Stimulated activated CD4-positive, alpha-beta T cell treated with anti-CD3 and anti-CD28 coated beads, TNF-alpha, amount 100 ng/mL, for 1 hour (primary cell): Measurements from ENCODE around the gene CXCL1.
"Not testable (repeated sequence)": the region's sequence is repeated elsewhere in the genome, so short reads cannot be mapped to it uniquely, and the experiment has no call there.

Experiments
- DNase-seq, 3 donors: peaks; one replicate each; pipeline ENCODE4 v3.0.0-alpha.2; 2020; ENCODE audit warnings: low read depth in 3 of 3, low spot score in 1 of 3

The CXCL1 gene

DNA sequence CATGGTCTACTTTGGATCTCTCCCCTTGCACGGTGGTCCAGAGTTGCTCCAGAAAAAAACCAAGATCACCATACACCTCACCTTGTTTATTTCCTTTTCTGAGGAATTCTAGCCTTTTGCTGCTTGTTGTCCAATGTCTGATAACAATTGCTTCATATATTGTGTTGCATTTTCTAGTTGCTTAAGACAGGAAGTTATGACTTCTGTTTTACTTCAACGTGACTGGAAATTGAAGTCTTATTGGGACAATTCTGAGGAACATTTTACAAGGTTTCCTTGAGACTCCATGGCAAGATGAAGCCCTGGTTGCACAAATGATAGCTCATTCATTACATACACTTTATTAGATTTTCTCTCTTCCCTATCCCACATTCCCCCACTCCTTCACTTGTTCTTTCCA, 5.2 kb downstream of the CXCL1 start:
- DNase-seq, result no peak

DNA sequence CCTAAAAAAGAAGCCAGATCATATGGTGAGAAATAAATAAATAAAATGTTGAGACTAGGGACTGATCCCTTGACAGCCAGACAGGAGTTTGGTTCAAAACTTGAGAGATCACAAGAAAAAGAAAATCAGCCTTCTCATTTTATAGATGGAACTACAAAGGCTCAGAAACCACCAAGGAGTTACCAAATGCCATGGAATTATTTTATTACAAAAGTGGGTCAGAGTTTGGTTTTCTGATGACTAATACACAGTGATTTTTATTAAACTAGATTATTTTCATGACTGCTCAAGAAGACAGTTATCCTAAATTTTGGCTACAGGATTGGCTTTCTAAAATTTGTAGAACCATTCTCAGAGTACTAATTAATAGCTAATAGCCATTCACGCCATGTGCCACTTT, 6.2 kb downstream of the CXCL1 start:
- no peak for DNase-seq

DNA sequence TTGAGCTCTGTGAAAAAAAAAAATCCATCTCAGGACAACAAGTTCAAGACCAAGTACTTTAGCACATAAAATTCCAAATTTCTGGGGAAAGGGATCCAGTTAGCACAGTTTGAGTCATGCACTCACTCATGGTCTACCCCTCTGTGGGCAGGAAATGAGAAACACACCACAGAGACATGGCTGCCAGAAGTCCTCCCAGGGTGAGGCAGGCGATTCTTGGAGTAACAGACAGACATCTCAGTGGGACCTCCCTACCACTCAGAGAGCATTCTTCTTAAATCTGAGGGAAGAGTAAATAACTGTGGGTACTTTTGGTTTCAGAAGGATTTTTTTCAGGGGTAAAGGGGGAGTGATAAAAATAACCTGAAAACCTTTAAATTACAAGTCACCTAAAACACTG, 14.1 kb downstream of the CXCL1 start:
- no peak for DNase-seq

DNA sequence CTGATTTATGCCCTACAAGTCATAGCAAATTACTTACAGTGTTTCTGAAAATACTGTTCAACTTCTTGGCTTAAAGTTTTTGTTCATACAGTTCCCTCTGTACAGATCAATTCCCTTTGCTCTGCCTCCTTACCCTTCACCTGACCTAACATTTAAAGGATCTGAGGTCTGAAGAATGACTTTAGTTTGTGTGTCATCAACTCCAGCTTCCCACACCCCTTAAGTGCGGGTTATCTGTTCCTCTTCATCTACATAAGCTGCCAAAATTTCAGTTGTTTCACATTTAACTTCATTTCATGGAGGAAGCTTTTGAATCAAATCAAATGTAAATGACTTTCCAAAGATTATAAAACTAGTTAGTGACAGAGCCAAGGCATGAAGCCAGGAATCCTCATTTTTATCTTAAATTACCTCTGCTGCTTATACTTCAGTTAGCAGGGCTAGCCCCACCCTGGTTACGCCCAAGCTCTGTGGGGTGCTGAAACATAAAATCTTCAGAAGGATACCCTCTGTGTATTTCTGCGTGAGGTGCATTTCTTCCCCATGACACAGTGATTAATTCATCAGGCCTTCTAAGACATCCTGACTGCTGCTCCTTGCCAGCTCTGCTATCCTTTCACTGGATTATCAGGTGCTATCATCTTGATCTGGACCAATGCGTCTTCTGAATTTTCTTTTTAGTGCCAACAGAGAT, 16.5 kb downstream of the CXCL1 start:
- DNase-seq, result no peak

DNA sequence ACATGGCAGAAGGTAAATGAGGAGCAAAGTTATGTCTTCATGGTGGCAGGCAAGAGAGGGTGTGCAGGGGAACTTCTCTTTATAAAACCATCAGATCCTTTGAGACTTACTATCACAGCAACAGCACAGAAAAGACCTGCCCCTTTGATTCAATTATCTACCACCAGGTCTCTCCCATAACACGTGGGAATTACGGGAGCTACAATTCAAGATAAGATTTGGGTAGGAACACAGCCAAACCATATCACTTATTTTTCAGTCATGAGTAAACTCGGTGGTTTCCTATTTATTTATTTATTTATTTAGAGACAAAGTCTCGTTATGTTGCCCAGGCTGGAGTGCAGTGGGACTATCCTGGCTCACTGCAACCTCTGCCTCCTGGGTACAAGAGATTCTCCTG, 22.1 kb downstream of the CXCL1 start:
- no peak for DNase-seq

DNA sequence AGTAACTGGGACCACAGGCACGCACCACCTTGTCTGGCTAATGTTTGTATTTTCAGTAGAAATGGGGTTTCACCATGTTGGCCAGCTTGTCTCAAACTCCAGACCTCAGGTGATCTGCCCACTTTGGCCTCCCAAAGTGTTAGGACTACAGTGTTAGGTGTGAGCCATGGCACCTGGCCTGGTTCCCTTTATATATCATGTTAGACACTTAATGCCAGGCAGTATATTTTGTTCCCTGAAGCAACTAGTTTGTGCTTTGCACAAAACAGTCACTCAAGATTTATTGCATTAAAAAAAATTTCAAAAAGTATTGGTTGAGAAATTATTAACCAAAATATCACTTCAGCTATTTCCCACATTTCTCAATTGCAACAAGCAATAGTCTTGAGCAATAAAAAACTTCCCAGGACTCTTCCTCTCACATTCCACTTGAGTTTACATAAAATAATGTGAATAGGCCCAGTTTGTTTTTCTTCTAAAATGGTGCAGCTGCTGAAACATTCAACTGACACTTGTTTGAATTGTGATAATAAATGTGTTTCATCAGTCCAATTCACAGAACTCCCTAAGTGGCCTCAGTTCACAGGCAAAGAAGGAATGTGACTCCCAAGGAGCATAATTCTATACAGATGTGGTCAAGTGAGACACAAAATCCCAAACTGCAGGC, 22.7 kb downstream of the CXCL1 start:
- no peak for DNase-seq

DNA sequence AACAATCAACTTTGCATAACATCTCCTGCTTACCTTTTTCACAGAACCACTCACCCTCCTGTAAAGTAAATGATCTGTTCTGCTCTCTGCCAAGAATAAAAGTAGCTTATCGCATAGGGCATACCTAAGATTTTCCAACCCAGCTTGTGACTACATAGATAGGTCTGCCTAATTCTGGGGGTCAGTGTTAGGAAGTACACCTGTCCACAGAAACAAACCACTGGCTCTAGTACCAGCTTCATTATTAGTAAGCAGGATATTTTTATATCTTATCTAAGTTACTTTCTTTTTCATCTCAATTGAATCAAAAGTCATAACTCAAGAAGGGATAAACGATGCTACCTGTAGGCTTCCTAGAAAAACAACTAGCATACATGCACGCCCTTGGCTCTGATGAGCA, 23.8 kb downstream of the CXCL1 start:
- no peak for DNase-seq

DNA sequence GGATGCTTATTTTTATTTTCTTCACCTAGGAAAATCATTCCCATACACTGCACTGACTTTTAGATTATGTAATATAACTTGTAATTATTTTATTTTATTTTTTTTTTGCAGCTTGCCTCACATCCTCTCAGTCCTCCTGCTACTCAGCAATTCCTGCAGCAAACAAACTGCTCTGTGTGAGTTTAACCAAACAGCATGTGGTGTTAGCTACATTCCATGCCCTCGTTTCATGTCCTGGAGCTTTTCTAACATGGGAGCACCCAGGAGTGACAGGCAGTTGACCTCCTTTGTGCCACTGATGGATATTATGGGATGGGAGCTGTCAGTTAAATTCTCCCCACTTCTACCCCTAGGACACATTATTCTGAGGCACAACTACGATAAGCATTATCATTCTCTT, 24.8 kb downstream of the CXCL1 start:
- DNase-seq, result no peak

DNA sequence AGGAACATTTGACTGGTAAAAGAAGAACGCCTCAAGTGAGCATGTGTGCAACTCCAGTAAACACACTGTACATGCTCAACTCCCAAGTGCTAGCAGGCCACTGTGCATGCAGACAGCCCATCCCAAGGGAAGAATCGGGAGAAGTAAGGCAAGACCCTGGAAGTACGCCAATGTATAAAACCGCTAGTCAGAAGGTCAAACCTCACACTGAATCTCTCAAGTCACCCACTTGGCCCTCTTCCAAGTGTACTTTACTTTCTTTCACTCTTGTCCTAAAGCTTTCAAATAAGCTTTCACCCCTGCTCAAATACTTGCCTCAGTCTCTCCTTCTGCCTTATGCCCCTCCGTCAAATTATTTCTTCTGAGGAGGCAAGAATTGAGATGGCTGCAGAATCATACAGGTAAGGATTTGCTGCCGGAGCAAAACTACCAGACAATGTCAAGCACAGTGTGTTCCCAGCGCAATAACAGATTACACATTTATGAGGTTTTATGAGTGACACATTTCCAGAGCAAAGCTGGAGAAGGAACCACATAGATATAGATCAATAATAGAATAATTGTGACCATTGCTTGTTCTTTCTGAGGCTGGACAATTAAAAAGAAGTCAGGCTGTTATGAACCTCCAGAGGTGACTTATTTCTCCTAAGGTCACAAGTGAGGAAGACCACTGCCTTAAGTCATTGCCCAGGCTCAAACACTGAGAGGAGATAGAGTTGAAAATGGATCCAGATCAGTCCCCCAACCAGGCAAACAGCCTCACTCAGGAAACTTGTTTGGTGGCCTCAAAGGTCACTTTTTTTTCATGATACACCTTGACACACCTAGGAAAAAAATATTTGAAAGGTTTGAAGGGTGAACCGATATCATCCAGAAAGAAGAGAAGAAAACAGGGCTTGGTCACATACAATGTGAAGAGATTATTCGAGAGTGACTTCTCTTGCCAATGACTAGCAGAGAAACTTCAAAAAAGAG, 26.3 kb downstream of the CXCL1 start:
- no peak for DNase-seq

DNA sequence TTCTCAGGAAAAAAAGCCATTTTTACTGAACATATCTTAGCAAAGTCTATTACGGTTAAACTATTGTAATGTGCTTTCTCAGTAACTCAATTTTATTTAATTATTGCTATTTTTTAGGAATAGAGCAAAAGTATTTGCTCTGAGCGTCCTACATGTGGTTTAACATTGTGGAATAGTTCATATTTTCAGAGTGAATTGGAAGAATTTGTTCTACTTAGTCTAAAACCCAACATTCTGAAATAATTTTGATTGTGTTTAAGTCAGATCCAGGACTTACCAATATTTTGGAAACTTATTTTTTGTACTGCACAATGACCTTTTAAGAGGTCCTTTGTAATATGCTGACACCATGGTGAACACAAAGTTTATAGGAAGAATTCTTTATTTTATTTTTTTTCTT, 27.2 kb downstream of the CXCL1 start:
- DNase-seq, result no peak

DNA sequence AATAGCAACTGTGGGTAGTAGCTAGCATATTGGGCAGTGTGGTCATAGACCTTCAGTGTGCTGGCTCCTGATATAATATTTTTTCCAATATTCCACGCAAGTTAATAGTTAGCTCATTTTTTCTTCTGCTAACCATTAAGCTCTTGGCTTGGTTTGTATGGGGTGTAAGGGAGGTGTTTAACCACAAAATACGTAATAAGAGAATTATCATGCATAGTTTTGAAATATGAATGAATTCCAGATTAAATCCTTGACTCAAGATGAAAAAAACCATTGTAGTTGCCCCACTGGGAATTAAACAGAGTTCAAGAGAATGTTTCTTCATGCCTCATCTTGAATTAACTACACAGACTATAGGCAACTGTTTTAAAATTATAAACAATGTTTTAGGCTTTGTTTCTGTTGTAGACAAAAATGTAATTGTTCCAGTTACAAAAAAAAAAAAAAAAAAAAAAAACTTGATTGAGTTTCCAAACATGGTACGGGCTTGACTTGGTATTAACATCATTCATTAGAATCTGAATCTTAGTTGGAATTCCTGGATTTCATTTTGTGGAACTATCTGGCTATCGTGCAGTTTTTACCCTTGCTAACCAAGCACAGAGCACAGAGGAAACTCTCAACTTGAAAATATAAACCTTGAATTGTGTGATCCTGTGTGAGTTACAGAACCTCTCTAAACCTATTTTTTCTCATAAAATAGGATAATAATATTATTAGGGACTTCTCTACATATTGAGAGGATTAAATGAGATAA, 28.4 kb downstream of the CXCL1 start:
- DNase-seq, result no peak

DNA sequence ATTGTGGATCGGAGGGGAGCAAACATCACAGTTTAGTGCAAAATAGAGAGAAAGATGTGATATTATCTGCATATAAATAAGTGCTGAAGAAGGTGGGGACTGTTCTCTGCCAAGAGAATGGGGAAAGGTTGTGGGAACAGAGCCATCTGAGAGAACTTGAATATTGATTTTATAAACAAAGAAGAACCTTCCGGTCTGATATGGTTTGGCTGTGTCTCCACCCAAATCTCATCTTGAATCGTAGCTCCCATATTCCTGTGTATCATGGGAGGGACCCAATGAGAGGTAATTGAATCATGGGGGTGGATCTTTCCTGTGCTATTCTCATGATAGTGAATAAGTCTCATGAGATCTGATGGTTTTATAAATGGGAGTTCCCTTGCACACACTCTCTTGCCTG, 30.1 kb downstream of the CXCL1 start:
- not testable (repeated sequence) for DNase-seq

DNA sequence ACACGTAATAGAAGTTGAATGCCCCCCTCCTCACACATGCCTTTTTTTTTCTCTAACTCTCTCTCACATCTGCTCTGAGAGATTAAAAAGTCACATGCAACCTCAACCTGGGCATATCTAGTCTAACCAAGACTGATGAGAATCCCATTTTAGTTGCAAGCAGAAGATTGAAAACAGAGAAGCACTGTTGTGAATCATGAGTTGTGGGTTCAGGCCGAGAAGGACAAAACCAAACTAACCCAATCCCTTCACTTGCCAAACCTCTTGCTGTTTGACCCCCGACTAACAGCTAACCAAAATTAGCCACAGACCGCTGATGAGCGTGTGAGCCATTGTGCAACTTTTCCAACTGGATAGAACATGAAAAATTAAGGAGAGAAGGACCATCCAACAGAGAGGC, 31.8 kb downstream of the CXCL1 start:
- no peak for DNase-seq

DNA sequence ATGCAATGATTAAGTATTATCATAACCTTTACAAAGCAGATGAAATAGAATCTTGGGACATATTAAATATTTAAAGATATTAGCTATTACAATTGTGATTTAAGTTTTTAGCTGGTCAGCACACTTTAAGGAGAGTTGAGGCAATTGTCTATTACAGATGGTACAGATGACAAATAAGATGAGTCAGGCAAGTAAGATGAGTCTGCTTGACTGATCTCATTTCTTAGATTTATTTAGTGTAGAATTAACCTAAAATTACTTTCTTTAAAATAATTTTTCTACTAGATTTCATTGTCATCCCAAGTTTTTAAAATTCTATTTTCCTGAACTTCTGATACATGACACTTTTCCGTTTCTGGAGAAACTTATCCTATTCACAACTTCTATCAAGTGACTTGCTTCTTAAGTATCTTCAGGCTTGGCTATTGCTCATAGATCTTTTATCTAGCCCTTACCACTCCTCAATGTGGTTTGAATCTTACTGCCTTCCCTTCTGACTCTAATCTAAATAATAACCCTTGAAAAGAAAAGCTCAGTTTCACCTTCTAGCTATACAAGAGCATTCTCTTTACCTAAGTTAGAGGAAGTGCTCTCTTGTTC, 32.9 kb downstream of the CXCL1 start:
- DNase-seq, result no peak

DNA sequence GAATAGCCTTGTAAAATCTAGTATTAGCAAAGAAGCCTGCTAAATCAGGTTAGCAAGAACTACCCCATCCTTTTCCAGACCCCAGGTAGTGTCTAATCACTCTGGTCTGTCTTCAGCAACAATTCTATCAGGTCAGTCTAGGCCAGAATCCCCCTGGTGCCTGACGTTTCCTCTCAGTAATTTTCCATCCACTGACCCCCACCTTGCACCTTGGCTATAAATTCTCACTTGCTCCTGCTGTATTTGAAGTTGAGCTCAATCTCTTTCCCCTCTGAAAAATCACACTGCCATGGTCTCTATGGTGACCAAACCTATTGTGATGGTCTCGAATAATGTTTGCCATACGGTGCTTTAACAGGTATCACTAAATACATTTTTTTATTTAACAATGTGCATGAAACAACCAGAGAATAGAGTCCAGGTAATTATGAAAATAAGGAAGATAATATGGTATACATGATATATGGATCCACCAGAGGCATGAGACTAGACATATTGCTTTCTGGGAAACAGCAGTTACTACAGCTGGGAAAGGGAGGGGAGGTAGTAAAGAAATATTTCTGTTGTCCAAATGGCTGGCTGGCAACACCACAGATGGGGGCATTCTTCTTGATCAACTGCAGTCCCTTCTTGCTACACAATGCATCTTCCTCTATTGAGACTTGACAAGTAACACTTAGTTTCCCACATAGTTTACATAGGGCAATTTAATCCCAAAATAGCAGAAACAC, 33.8 kb downstream of the CXCL1 start:
- no peak for DNase-seq

DNA sequence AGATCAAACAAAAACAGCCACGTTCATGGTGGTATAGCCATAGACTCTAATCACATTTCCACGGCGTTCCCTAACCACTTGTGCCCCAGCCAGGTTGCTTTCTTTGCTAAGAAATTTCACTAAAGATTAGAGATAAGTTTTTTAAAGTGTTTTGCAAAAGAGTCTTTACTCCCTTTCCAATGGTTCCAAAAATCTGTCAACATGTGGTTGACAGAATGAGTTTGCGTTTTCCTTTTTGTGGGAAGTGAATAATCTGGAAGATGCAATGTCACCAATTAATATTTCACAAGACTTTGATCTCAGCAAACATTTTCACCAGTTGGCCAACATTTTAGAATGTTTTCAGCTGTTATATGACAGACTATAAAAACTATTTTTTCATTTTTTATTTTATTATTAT, 35.3 kb downstream of the CXCL1 start:
- DNase-seq, result no peak

DNA sequence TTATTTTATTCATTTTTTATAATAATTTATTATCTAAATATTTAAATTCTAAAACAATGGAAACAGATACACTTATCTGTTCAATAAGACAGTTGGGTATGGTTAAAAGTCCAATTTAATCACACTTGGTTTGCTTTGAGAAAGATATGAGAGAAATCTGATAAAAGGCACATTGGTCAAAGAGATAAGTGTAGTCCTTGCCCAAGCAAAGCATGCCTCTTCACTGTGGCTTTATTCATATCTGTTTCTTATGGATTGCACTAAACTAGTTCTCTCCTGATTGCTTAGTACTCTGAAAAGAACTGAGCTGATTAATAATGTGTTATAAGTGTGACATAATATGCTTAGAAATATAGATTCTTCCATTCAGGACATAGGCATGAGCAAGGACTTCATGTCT, 39.8 kb downstream of the CXCL1 start:
- no peak for DNase-seq

DNA sequence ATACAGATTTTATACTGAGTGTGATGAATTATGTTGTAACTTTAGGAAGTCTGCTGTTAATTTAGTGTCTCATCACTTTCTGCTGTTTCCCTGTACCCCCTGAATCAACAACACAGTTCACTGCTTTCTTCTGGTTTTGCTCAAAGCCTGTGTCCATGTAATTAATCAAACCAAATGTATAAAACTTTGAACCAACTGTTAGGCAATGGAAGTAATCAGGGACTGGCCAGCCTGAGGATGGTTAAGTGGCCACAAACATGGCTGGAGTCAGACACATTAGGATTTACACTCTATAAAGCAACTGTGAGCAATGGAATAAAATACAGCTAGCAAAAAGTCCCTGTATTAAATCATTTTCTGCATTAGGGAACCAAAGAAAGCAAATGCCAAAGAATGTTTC, 42.6 kb downstream of the CXCL1 start:
- no peak for DNase-seq

DNA sequence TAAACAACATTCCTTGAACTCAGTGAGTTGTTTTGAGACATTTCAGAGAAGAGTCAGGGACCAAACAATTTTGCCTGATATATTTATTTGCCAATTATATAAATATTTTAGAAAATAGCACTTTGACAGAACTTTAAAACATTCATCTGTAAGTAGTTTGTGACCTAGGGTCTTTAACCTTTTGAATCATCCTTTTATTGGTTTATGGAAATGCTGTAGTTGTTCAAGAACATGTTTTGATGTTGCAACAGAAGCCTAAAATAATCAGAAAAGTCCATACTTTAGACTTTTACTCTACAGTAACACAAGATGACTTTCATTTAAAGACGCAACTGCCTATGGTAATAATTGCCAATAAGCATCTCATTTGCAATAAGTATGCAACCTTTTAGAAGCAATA, 43.0 kb downstream of the CXCL1 start:
- no peak for DNase-seq

DNA sequence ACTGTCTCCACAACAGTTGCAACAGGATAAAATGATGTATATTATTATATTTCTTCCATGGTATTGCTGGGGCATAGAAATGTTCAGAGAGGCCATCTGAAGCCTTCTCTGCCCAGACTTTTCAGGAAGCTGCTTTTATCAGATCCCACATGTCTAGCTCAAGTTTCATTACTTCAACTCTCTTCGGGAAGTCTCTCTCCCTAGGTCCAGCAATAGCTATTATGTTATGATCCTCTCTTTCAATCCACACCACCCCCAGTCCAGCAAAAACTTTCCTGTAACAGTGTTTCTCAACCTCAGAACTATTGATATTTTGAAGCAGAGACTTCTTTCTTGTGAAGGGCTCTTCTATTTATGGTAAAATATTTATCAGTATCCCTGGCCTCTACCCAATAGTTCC, 44.9 kb downstream of the CXCL1 start:
- DNase-seq, result no peak
